Breast epithelium (tissue), 4 donors: ENCODE measurements around the gene POLR2H. TPM values are rescaled to one million over a fixed set of nuclear protein-coding genes. Genes with fewer than 3 reads are reported as not detected.

Experiments used
- DNase-seq, 2 donors: peaks; one replicate each; pipeline ENCODE4 v3.0.0-alpha.2; 2019; ENCODE audit warnings: low spot score in 2 of 2
- H3K27ac ChIP-seq, 2 donors: fragments of 200-600 bp; sonication (generic) in 1 of 2; one replicate each; pipeline ENCODE4 v1.5.1; 2016 to 2019; ENCODE audit warnings: mild to moderate bottlenecking in 1 of 2
- H3K27me3 ChIP-seq, 2 donors: fragments of 200-600 bp; sonication (generic) in 1 of 2; one replicate each; pipeline versions ENCODE4 v1.5.1 to v1.6.0; 2017 to 2019; ENCODE audit warnings: control low read depth in 1 of 2, mild to moderate bottlenecking in 1 of 2
- H3K36me3 ChIP-seq: fragments of 200-600 bp; one replicate; pipeline ENCODE4 v1.5.1; 2019
- H3K4me1 ChIP-seq, 2 donors: fragments of 200-600 bp; sonication (generic); one replicate each; pipeline ENCODE4 v1.5.1; 2016 to 2019; ENCODE audit warnings: control low read depth in 1 of 2
- H3K4me3 ChIP-seq, 3 donors: fragments of 200-600 bp; sonication (generic); 1 replicate in 2 of 3; 2 replicates in 1 of 3; pipeline ENCODE4 v1.5.1; 2016 to 2019; ENCODE audit warnings: mild to moderate bottlenecking in 3 of 3, moderate library complexity in 2 of 3
- H3K9me3 ChIP-seq, 2 donors: fragments of 200-600 bp; sonication (generic) in 1 of 2; one replicate each; pipeline ENCODE4 v1.5.1; 2016 to 2019; ENCODE audit warnings: control low read depth in 1 of 2
- POLR2A ChIP-seq: fragments of 450-650 bp; IDR thresholded peaks from one replicate; pipeline ENCODE4 v1.6.1; 2016; ENCODE audit warnings: antibody characterized with exemption, mild to moderate bottlenecking, moderate library complexity
- POLR2AphosphoS5 ChIP-seq, 3 donors: sonication (generic); formaldehyde crosslinking; IDR thresholded peaks; one replicate each; pipeline ENCODE4 v1.6.1; 2017; ENCODE audit warnings: antibody characterized with exemption in 3 of 3
- intact Hi-C: fragments of 100-400 bp; cut with DNase I; formaldehyde crosslinking; loops from one replicate; pipeline ENCODE4 v1.15.1; 2023; ENCODE audit warnings: low total_unique reads
- total RNA-seq, 3 donors: library from RNA; depleted of rRNA; stranded (reverse); fragments of >200 nt; gene quantifications; one replicate each; pipeline ENCODE4 v1.1.0, GENCODE V29; 2016
- TF ChIP-seq, protein P1 (sequence below), 3 donors: fragments of 450-650 bp; IDR thresholded peaks; one replicate each; pipeline ENCODE4 v1.5.1; 2016 to 2017; ENCODE audit warnings: antibody characterized with exemption in 3 of 3, mild to moderate bottlenecking in 3 of 3, moderate library complexity in 3 of 3

The POLR2H gene
- total RNA-seq, 3 donors from 2014 or later, result 63.7 to 101 (median 99.5) TPM

DNA sequence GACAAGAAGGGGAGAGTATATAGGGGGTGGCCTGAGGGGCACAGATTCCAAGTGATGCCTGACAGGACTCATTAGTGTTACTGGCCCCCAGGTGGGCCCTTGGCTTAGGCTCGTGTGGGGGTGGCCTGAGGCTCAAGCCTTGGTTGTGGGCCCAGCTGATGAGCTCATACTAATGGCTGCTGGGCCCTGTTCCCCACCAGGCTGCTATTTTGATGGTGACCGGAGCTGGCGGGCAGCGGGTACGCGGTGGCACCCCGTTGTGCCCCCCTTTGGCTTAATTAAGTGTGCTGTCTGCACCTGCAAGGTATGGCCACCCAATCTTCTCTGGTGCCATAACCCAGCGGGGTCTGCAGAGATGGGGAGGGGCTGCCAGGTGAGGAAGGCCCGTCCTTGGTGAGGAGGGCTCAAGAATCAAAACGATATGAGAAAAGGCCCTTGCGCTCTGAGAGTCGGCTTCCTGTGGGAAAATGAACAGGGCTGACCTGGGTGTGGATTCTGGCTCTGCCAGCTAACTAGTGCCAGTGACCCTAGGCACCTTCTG is 25.7 kb downstream of the POLR2H start:
- no peaks in the 10 kb centered on the region for H3K4me1 ChIP-seq
- no peak for DNase-seq
- H3K4me3 ChIP-seq, result no peak overlapping the region
- no peak overlapping the region for H3K27ac ChIP-seq
- TF ChIP-seq, protein P1, sequence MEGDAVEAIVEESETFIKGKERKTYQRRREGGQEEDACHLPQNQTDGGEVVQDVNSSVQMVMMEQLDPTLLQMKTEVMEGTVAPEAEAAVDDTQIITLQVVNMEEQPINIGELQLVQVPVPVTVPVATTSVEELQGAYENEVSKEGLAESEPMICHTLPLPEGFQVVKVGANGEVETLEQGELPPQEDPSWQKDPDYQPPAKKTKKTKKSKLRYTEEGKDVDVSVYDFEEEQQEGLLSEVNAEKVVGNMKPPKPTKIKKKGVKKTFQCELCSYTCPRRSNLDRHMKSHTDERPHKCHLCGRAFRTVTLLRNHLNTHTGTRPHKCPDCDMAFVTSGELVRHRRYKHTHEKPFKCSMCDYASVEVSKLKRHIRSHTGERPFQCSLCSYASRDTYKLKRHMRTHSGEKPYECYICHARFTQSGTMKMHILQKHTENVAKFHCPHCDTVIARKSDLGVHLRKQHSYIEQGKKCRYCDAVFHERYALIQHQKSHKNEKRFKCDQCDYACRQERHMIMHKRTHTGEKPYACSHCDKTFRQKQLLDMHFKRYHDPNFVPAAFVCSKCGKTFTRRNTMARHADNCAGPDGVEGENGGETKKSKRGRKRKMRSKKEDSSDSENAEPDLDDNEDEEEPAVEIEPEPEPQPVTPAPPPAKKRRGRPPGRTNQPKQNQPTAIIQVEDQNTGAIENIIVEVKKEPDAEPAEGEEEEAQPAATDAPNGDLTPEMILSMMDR (IDR thresholded peaks at IDR 0.05), result no peak
- TF ChIP-seq POLR2A (no peak), POLR2AphosphoS5 (IDR thresholded peaks at IDR 0.05) (no peak)
- no peaks in the 10 kb centered on the region for H3K36me3 ChIP-seq
- no peaks in the 10 kb centered on the region for H3K9me3 ChIP-seq
- H3K27me3 ChIP-seq, result no peaks in the 10 kb centered on the region
- intact Hi-C loops, result no loop called here

DNA sequence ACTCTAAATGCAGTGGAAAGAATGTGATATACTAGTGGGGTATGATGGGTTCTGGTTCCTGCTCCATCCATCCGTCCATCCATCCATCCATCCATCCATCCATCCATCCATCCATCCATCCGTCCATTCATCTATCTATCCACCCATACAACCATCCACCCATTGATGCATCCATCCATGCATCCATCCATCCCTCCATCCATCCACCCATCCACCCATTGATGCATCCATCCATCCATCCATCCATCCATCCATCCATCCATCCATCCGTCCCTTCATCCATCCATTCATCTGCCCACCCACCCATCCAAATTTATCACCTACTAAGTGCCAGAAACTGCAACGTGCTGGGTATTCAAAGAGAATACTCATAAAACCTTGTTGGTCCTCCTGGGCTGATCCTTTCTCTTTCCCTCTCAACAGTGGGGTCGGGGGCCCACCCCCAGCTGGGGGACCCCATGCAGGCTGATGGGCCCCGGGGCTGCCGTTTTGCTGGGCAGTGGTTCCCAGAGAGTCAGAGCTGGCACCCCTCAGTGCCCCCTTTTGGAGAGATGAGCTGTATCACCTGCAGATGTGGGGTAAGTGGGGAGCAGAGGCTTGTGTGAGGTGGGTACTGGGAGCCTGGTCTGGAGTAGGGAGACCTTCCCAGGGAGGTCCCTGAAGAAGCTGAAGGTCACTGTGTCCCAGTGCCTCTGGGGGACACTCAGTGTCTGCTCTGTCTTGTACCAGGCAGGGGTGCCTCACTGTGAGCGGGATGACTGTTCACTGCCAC is 26.8 kb downstream of the POLR2H start:
- Histone ChIP-seq H3K4me3 (no peak overlapping the region), H3K4me1 (no peaks in the 10 kb centered on the region), H3K27ac (no peak overlapping the region), H3K36me3 (no peaks in the 10 kb centered on the region), H3K27me3 (no peaks in the 10 kb centered on the region), H3K9me3 (no peaks in the 10 kb centered on the region)
- no peak for DNase-seq
- intact Hi-C loops, result no loop called here
- TF ChIP-seq POLR2AphosphoS5 (IDR thresholded peaks at IDR 0.05) (no peak), POLR2A (no peak)
- TF ChIP-seq, protein P1 (IDR thresholded peaks at IDR 0.05), result no peak

DNA sequence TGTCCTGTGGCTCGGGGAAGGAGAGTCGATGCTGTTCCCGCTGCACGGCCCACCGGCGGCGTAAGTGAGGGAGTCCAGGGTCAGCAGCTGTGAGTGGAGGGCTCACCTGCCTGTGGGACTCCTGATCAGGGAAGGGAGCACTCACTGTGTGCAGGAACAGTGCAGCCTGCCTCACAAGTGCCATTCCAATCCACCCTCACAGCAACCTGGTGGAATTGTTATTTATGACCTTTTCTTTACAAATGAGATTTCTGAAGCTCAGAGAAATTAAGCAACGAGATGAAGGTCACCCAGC is 27.4 kb downstream of the POLR2H start:
- H3K4me1 ChIP-seq, result no peaks in the 10 kb centered on the region
- H3K36me3 ChIP-seq, result no peaks in the 10 kb centered on the region
- H3K27ac ChIP-seq, result no peak overlapping the region
- no peak for DNase-seq
- H3K27me3 ChIP-seq, result no peaks in the 10 kb centered on the region
- TF ChIP-seq POLR2AphosphoS5 (IDR thresholded peaks at IDR 0.05) (no peak), POLR2A (no peak)
- TF ChIP-seq, protein P1 (IDR thresholded peaks at IDR 0.05), result no peak
- no peaks in the 10 kb centered on the region for H3K9me3 ChIP-seq
- intact Hi-C loops, result no loop called here
- H3K4me3 ChIP-seq, result no peak overlapping the region

DNA sequence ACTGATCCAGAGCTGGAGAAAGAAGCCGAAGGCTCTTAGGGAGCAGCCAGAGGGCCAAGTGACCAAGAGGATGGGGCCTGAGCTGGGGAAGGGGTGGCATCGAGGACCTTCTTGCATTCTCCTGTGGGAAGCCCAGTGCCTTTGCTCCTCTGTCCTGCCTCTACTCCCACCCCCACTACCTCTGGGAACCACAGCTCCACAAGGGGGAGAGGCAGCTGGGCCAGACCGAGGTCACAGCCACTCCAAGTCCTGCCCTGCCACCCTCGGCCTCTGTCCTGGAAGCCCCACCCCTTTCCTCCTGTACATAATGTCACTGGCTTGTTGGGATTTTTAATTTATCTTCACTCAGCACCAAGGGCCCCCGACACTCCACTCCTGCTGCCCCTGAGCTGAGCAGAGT is 27.9 kb downstream of the POLR2H start:
- no peak overlapping the region for H3K27ac ChIP-seq
- TF ChIP-seq POLR2A, result no peak
- H3K36me3 ChIP-seq, result no peaks in the 10 kb centered on the region
- H3K4me1 ChIP-seq, result no peaks in the 10 kb centered on the region
- intact Hi-C loops, result no loop called here
- H3K9me3 ChIP-seq, result no peaks in the 10 kb centered on the region
- no peaks in the 10 kb centered on the region for H3K27me3 ChIP-seq
- no peak overlapping the region for H3K4me3 ChIP-seq
- DNase-seq, result no peak

DNA sequence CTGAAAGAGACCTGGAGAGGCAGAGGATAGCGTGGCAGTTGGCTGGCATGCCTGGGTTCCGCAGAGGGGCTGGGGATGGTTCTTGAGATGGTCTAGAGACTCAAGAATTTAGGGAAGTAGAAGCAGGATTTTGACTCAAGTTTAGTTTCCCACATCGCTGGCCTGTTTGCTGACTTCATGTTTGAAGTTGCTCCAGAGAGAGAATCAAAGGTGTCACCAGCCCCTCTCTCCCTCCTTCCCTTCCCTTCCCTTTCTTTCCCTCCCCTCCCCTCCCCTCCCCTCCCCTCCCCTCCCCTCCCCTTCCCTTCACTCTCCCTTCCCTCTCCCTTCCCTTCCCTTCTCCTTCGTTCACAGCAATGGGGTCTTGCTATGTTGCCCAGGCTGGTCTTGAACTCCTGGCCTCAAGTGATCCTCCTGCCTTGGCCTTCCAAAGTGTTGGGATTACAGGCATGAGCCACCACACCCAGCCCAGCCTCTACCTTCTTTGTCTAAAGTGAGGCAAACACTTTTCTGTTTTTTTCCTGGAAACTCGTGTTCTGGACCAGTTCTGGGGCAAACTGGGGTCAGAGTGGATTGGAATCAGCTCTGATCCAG is 28.5 kb downstream of the POLR2H start:
- TF ChIP-seq, protein P1 (IDR thresholded peaks at IDR 0.05), result no peak
- no peak for TF ChIP-seq POLR2A
- no peak for TF ChIP-seq POLR2AphosphoS5 (IDR thresholded peaks at IDR 0.05)
- intact Hi-C loops, result no loop called here
- no peak for DNase-seq

More for the DNA sequence above, 28.5 kb downstream of the POLR2H start:
- Histone ChIP-seq H3K4me3 (no peak overlapping the region), H3K4me1 (no peaks in the 10 kb centered on the region), H3K9me3 (no peaks in the 10 kb centered on the region), H3K27ac (peak overlapping the region in 1 of 2 donors; percentile 74), H3K27me3 (no peaks in the 10 kb centered on the region), H3K36me3 (no peaks in the 10 kb centered on the region)
